HL-60 (cell line): Measurements from ENCODE around the gene CFC1B.
"Not testable (repeated sequence)": the region's sequence is repeated elsewhere in the genome, so short reads cannot be mapped to it uniquely, and the experiment has no call there.

Source experiments
- DNase-seq, 2 experiments: peaks; one replicate each; pipeline ENCODE4 v3.0.0-alpha.2; 2010 to 2020; ENCODE audit warnings: low read depth in 1 of 2, low spot score in 1 of 2
- H3K27ac ChIP-seq: fragments of 250-450 bp; sonication (Bioruptor Pico); replicated peaks from 2 replicates; pipeline ENCODE4 v1.5.1; 2020; ENCODE audit warnings: mild to moderate bottlenecking, moderate library complexity
- H3K27me3 ChIP-seq: fragments of 250-450 bp; sonication (Bioruptor Pico); 2 replicates; pipeline ENCODE4 v1.5.1; 2021; ENCODE audit warnings: mild to moderate bottlenecking, moderate library complexity; ENCODE audit not compliant: insufficient read depth, poor library complexity, severe bottlenecking
- H3K4me3 ChIP-seq: replicated peaks from 2 replicates; pipeline ENCODE4 v1.5.1; 2011; ENCODE audit warnings: mild to moderate bottlenecking, control low read depth, low read length; ENCODE audit not compliant: insufficient read depth
- long read RNA-seq: library from polyadenylated mRNA; unstranded; transcript quantifications from one replicate; pipeline ENCODE4 v2.0.0, GENCODE V29; 2020

The CFC1B gene
- long read RNA-seq: 0 reads

- DNase-seq, H3K27ac ChIP-seq, H3K4me3 ChIP-seq, H3K27me3 ChIP-seq: not testable (repeated sequence)
Observed at GRCh38 chr2:130520992-130521391, at the start of gene CFC1B. CFC1B (plus strand) TSS chr2:130521222; CDS start chr2:130521485, 263 bp downstream.

GRCh38 chr2:130491073-130491472 lies 29.9 kb upstream of the CFC1B start:
- DNase-seq, H3K4me3 ChIP-seq, H3K27ac ChIP-seq, H3K27me3 ChIP-seq: not testable (repeated sequence)

- DNase-seq, H3K27ac ChIP-seq, H3K4me3 ChIP-seq, H3K27me3 ChIP-seq: not testable (repeated sequence)
Observed at GRCh38 chr2:130509228-130509627, 11.8 kb upstream of the CFC1B start, which contains the start of gene POTEI. POTEI (minus strand) TSS chr2:130509328; CDS start chr2:130509235, 93 bp downstream.

- not testable (repeated sequence) for H3K27me3 ChIP-seq, DNase-seq, H3K4me3 ChIP-seq, H3K27ac ChIP-seq
Observed at GRCh38 chr2:130510807-130511746, 9.9 kb upstream of the CFC1B start.

GRCh38 chr2:130511747-130512451 lies 9.1 kb upstream of the CFC1B start:
- H3K4me3 ChIP-seq, H3K27ac ChIP-seq, DNase-seq, H3K27me3 ChIP-seq: not testable (repeated sequence)

GRCh38 chr2:130518516-130519106 lies 2.4 kb upstream of the CFC1B start:
- H3K4me3 ChIP-seq, H3K27ac ChIP-seq, H3K27me3 ChIP-seq, DNase-seq: not testable (repeated sequence)

GRCh38 chr2:130522390-130522789 lies 1.4 kb downstream of the CFC1B start:
- not testable (repeated sequence) for DNase-seq

GRCh38 chr2:130527365-130527967 lies 6.4 kb downstream of the CFC1B start:
- not testable (repeated sequence) for H3K4me3 ChIP-seq, H3K27me3 ChIP-seq, DNase-seq, H3K27ac ChIP-seq

More at GRCh38 chr2:130522390-130522789, 1.4 kb downstream of the CFC1B start:
- not testable (repeated sequence) for H3K27ac ChIP-seq, H3K4me3 ChIP-seq, H3K27me3 ChIP-seq

GRCh38 chr2:130529545-130529944 lies 8.5 kb downstream of the CFC1B start:
- H3K4me3 ChIP-seq, H3K27me3 ChIP-seq, DNase-seq, H3K27ac ChIP-seq: not testable (repeated sequence)

GRCh38 chr2:130530212-130530611 lies 9.2 kb downstream of the CFC1B start:
- not testable (repeated sequence) for H3K27ac ChIP-seq, H3K27me3 ChIP-seq, H3K4me3 ChIP-seq, DNase-seq

GRCh38 chr2:130531225-130531624 lies 10.2 kb downstream of the CFC1B start:
- H3K27me3 ChIP-seq, DNase-seq, H3K4me3 ChIP-seq, H3K27ac ChIP-seq: not testable (repeated sequence)

- not testable (repeated sequence) for DNase-seq, H3K27me3 ChIP-seq, H3K27ac ChIP-seq, H3K4me3 ChIP-seq
Observed at GRCh38 chr2:130531672-130532071, 10.7 kb downstream of the CFC1B start.

GRCh38 chr2:130536654-130537053 lies 15.6 kb downstream of the CFC1B start:
- not testable (repeated sequence) for DNase-seq, H3K4me3 ChIP-seq, H3K27me3 ChIP-seq, H3K27ac ChIP-seq

- not testable (repeated sequence) for H3K27me3 ChIP-seq
Observed at GRCh38 chr2:130538271-130538670, 17.2 kb downstream of the CFC1B start.

More at GRCh38 chr2:130538271-130538670, 17.2 kb downstream of the CFC1B start:
- DNase-seq, H3K4me3 ChIP-seq, H3K27ac ChIP-seq: not testable (repeated sequence)
